T-helper 2 cell treated with Interferon-gamma antibody and Interleukin-4, amounts not matched to agents 5 μg/mL and 100 μg/mL, for 36 hours (primary cell): ENCODE results near the gene TIE1.

Experiments
- DNase-seq: peaks from one replicate; pipeline ENCODE4 v3.0.0; 2021; ENCODE audit warnings: low spot score
- H3K27ac Mint-ChIP-seq: one replicate; pipeline ENCODE4 v1.8.0; 2021; ENCODE audit warnings: mild to moderate bottlenecking, mixed read lengths
- H3K27me3 Mint-ChIP-seq: one replicate; pipeline ENCODE4 v1.8.0; 2021; ENCODE audit warnings: low read depth, mixed read lengths
- H3K36me3 Mint-ChIP-seq: one replicate; pipeline ENCODE4 v1.8.0; 2021; ENCODE audit warnings: low read depth, mixed read lengths
- H3K4me1 Mint-ChIP-seq: one replicate; pipeline ENCODE4 v1.8.0; 2021; ENCODE audit warnings: low read depth, mixed read lengths
- H3K4me3 Mint-ChIP-seq: one replicate; pipeline ENCODE4 v1.8.0; 2022; ENCODE audit warnings: mild to moderate bottlenecking, moderate library complexity, mixed read lengths
- H3K9me3 Mint-ChIP-seq: one replicate; pipeline ENCODE4 v1.8.0; 2021; ENCODE audit warnings: mixed read lengths

Gene TIE1

DNA sequence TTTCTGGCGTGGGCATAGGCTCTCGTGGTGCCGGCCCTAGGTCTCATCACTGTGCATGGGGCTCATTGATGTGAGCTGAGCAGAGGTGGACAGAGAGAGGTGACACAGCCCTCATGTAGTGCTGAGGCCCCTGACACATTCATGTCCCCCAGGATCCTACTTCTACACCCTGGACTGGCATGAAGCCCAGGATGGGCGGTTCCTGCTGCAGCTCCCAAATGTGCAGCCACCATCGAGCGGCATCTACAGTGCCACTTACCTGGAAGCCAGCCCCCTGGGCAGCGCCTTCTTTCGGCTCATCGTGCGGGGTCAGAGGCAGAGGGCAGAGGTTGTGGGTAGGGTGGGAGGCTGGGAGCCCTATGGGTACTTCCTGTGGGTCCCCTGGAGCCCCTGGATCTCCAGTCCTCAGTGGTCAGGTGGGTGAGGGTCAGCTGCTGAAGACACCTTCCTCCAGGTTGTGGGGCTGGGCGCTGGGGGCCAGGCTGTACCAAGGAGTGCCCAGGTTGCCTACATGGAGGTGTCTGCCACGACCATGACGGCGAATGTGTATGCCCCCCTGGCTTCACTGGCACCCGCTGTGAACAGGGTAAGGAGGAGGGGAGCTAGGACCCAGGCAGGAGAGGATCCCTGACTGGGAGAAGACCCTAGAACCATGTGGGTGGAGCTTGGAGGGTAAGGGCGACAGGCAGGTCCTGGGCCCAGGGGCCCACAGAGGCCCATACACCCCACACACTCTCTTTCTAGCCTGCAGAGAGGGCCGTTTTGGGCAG is 6.1 kb downstream of the TIE1 start:
- Mint-ChIP-seq H3K9me3 (no peaks in the 10 kb centered on the region), H3K4me1 (no peaks in the 10 kb centered on the region), H3K4me3 (no peak overlapping the region), H3K27me3 (no peaks in the 10 kb centered on the region), H3K36me3 (no peaks in the 10 kb centered on the region), H3K27ac (no peak overlapping the region)
- no peak for DNase-seq

DNA sequence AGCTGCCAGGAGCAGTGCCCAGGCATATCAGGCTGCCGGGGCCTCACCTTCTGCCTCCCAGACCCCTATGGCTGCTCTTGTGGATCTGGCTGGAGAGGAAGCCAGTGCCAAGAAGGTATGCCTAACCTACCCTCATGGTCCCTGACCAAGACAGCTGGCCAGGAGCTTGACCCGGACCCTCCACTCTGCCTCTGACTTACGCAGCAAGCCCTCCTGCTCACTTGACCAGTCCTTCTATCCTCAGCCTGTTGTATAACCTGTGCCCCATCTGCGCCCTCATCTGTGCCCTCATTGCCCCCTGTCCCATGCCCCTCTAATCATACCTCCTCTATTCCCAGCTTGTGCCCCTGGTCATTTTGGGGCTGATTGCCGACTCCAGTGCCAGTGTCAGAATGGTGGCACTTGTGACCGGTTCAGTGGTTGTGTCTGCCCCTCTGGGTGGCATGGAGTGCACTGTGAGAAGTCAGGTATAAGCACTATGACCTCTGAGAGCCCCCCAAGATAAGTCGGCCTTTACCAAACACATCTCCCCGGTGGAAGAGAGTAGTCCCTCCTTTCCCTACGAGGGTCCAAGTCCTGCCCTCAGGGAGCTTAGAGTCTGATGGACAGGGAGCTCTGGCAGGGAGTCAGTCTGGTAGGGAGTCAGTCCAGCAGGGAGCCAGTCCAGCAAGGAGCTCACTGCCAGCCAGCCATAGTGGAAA is 6.8 kb downstream of the TIE1 start:
- DNase-seq: no peak
- Mint-ChIP-seq H3K4me3 (no peak overlapping the region), H3K9me3 (no peaks in the 10 kb centered on the region), H3K27me3 (no peaks in the 10 kb centered on the region), H3K27ac (no peak overlapping the region), H3K4me1 (no peaks in the 10 kb centered on the region), H3K36me3 (no peaks in the 10 kb centered on the region)

DNA sequence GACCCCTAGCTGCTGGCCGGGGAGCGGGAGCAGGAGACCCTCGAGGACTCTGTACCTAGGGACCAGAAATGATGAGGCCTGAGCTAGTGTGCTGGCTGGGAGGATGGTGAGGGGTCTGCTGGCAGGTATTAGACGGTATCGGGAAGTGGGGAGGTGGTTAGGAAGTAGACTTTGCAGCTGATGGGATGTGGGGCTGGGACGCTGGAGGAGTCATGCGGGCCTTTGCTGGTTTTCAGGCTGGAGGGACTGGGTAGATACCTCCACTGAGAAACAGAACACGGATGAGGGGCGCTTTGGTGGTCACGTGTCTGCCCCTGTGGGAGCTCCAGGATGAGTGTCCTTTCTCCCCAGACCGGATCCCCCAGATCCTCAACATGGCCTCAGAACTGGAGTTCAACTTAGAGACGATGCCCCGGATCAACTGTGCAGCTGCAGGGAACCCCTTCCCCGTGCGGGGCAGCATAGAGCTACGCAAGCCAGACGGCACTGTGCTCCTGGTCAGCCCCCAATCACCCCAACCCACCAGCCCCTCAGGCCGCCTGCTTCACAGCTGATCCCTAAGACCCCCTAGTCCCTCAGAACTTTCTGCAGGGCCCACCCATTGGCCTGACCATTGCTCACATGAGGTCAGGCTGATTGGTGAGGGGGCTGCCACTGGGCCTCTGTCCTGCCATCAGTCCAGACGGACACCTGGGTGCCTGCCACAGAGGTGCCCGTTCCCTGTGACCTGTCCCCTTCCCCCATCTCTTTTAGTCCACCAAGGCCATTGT is 8.0 kb downstream of the TIE1 start:
- Mint-ChIP-seq H3K27me3 (no peaks in the 10 kb centered on the region), H3K4me1 (no peaks in the 10 kb centered on the region), H3K36me3 (no peaks in the 10 kb centered on the region), H3K9me3 (no peaks in the 10 kb centered on the region), H3K4me3 (no peak overlapping the region), H3K27ac (no peak overlapping the region)
- no peak for DNase-seq

DNA sequence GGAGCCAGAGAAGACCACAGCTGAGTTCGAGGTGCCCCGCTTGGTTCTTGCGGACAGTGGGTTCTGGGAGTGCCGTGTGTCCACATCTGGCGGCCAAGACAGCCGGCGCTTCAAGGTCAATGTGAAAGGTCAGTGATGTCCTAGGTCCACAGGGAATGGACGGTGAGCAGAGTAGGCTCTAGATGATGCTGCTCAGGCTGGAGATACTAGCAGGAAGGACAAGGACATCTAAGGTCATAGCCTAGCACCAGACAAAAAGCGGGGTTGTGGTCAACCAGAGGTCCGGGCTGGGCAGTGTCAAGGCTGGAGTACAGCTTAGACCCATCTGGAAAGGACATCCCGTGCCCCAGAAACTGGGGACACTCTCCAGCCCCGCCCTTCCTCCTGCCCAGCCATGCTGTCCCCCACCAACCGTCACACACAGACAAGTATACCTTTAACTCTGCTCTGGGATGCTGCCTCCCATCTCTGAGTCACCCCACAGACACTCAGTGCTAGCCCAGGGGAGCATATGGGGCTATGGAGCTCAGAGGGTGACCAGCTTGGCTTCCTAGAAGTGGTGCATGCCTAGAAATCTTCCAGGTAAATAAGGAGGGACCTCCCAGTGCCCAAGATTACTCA is 8.7 kb downstream of the TIE1 start:
- DNase-seq: no peak

DNA sequence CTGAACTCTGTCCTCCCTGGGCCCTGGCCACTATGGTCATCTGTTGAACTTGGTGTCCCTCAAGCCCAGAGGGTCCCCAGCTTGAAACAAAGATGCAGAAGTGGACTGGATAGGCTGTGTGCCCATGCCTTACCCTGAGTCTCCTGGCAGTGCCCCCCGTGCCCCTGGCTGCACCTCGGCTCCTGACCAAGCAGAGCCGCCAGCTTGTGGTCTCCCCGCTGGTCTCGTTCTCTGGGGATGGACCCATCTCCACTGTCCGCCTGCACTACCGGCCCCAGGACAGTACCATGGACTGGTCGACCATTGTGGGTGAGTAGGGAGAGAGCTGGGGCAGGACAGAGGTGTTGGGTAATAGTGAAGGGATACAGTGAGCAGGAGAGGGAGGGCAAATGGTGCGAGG is 10.7 kb downstream of the TIE1 start:
- Mint-ChIP-seq H3K36me3 (no peaks in the 10 kb centered on the region), H3K4me1 (no peaks in the 10 kb centered on the region), H3K27me3 (no peaks in the 10 kb centered on the region), H3K9me3 (no peaks in the 10 kb centered on the region), H3K4me3 (no peak overlapping the region), H3K27ac (no peak overlapping the region)
- DNase-seq: no peak

More for the DNA sequence above, 8.7 kb downstream of the TIE1 start:
- no peak overlapping the region for H3K4me3 Mint-ChIP-seq
- H3K27me3 Mint-ChIP-seq: no peaks in the 10 kb centered on the region
- no peaks in the 10 kb centered on the region for H3K9me3 Mint-ChIP-seq
- H3K36me3 Mint-ChIP-seq: no peaks in the 10 kb centered on the region
- no peaks in the 10 kb centered on the region for H3K4me1 Mint-ChIP-seq
- H3K27ac Mint-ChIP-seq: no peak overlapping the region

DNA sequence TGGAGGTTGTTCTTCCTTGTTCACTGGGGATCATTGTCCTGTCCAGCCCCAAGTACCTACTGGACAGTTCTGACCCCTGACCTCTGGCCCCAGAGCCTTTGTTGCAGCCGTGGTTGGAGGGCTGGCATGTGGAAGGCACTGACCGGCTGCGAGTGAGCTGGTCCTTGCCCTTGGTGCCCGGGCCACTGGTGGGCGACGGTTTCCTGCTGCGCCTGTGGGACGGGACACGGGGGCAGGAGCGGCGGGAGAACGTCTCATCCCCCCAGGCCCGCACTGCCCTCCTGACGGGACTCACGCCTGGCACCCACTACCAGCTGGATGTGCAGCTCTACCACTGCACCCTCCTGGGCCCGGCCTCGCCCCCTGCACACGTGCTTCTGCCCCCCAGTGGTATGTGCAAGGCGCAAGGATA is 11.4 kb downstream of the TIE1 start:
- Mint-ChIP-seq H3K9me3 (no peaks in the 10 kb centered on the region), H3K36me3 (no peaks in the 10 kb centered on the region), H3K4me3 (no peak overlapping the region)

DNA sequence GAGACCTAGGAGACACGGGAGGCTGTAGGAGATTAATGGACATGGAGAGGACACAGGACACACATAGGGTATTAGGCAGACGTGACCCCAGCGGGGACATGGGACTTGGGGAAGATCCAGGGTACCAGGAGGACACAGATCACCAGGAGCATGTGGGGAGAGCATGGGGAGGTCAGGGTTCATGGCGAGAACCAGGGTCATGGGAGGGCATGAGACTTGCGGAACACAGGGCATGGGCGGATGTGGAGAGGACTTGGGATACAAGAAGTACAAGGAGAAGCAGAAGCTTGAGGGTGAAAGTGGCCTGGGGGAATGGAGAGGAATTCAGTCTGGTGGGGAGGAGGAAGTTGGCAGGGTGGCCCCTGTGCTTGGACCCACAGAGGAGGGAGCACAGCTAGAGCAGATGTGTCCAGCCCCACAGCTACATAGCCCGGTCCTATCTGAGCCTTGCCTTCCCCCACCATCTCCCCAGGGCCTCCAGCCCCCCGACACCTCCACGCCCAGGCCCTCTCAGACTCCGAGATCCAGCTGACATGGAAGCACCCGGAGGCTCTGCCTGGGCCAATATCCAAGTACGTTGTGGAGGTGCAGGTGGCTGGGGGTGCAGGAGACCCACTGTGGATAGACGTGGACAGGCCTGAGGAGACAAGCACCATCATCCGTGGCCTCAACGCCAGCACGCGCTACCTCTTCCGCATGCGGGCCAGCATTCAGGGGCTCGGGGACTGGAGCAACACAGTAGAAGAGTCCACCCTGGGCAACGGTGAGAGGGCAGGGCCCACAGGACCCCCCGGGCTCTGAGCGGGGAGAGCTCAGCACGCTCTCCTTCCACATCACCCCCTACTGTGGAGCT is 12.1 kb downstream of the TIE1 start:
- Mint-ChIP-seq H3K9me3 (no peaks in the 10 kb centered on the region), H3K4me3 (no peak overlapping the region), H3K4me1 (no peaks in the 10 kb centered on the region), H3K36me3 (no peaks in the 10 kb centered on the region), H3K27ac (no peak overlapping the region), H3K27me3 (no peaks in the 10 kb centered on the region)
- DNase-seq: no peak

More for the DNA sequence above, 11.4 kb downstream of the TIE1 start:
- DNase-seq: no peak
- H3K27ac Mint-ChIP-seq: no peak overlapping the region
- no peaks in the 10 kb centered on the region for H3K4me1 Mint-ChIP-seq
- no peaks in the 10 kb centered on the region for H3K27me3 Mint-ChIP-seq

DNA sequence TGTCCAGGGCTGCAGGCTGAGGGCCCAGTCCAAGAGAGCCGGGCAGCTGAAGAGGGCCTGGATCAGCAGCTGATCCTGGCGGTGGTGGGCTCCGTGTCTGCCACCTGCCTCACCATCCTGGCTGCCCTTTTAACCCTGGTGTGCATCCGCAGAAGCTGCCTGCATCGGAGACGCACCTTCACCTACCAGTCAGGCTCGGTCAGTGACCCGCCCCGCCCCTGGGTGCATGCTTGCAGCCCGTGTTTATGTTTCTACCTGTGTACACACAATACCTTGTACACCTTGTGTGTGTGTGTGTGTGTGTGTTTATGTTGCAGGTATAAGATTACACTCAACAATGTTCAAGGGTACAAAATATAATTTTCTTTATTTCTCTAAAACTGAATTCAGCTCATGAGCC is 13.0 kb downstream of the TIE1 start:
- DNase-seq: no peak
- Mint-ChIP-seq H3K4me1 (no peaks in the 10 kb centered on the region), H3K27me3 (no peaks in the 10 kb centered on the region), H3K36me3 (no peaks in the 10 kb centered on the region), H3K9me3 (no peaks in the 10 kb centered on the region), H3K4me3 (no peak overlapping the region), H3K27ac (no peak overlapping the region)

DNA sequence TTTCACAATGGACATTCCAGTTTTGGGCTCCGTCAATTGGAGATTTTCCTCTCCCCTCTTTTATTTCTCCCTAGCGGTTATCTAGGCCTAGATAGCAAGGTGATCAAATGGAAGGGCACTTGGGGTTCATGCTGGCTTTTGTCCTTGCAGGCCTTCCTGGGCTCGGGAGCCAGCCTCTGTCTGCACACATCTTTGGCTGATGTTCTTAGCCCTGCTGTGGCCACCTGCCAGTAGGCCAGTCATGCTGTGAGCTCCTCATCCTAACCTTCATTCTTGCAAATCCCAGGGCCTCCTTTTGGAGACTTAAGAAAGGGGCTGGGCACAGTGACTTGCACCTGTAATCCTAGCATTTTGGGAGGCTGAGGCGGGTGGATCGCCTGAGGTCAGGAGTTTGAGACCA is 13.5 kb downstream of the TIE1 start:
- Mint-ChIP-seq H3K4me3 (no peak overlapping the region), H3K27me3 (no peaks in the 10 kb centered on the region), H3K36me3 (no peaks in the 10 kb centered on the region), H3K9me3 (no peaks in the 10 kb centered on the region), H3K27ac (no peak overlapping the region), H3K4me1 (no peaks in the 10 kb centered on the region)
- no peak for DNase-seq

DNA sequence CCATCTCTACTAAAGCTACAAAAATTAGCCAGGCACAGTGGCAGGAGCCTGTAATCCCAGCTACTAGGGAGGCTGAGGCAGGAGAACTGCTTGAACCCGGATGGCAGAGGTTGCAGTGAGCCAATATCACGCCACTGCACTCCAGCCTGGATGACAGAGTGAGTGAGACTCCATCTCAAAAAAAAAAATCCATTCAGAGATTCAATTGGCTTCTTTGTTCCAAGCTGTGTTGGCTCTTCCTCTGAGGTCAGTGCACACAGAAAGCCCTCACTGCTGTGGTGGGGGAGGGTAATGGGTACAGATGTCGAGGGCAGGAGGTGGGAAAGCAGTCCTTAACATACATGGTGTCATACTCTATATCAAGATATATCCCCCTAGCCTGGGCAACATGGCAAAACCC is 14.7 kb downstream of the TIE1 start:
- H3K27ac Mint-ChIP-seq: no peak overlapping the region

DNA sequence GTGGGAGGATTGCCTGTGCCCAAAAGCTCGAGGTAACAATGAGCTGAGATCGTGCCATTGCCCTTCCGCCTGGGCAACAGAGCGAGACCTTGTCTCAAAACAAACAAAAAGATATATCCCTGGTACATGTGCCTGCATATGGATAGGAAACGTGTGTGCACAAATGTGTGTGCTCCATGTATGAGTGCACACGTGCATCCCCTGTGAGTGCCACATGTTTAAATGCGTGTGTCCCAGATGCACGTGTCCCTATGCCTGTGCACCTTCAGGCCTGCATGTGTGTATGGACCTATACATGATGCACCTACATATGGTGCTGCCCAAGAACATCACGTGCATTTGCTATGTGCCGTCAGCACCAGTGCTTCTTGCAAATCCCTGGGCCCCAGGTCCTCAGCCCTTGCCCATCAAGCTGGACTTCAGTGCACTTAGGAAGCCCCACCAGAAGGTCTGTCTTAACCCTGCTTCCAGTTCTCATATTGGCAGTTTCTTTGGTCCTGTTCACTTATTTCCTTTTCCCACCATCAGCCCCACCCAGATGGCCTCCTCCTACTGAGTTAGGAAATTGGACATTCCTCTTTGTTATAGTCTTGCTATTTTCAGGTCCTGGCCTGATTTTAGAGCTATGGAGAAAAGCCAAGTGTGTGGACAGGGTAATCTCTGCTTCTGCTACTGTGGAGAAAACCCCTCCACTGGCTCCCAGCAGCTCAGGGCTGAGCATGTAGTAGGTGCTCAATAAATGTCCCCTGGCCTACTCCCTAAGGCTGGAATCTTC is 15.4 kb downstream of the TIE1 start:
- DNase-seq: no peak
- no peak overlapping the region for H3K4me3 Mint-ChIP-seq
- H3K27ac Mint-ChIP-seq: no peak overlapping the region
- H3K4me1 Mint-ChIP-seq: no peaks in the 10 kb centered on the region
- no peaks in the 10 kb centered on the region for H3K36me3 Mint-ChIP-seq
- no peaks in the 10 kb centered on the region for H3K9me3 Mint-ChIP-seq
- no peaks in the 10 kb centered on the region for H3K27me3 Mint-ChIP-seq

More for the DNA sequence above, 14.7 kb downstream of the TIE1 start:
- Mint-ChIP-seq H3K4me1 (no peaks in the 10 kb centered on the region), H3K36me3 (no peaks in the 10 kb centered on the region), H3K27me3 (no peaks in the 10 kb centered on the region), H3K4me3 (no peak overlapping the region), H3K9me3 (no peaks in the 10 kb centered on the region)
- DNase-seq: no peak

DNA sequence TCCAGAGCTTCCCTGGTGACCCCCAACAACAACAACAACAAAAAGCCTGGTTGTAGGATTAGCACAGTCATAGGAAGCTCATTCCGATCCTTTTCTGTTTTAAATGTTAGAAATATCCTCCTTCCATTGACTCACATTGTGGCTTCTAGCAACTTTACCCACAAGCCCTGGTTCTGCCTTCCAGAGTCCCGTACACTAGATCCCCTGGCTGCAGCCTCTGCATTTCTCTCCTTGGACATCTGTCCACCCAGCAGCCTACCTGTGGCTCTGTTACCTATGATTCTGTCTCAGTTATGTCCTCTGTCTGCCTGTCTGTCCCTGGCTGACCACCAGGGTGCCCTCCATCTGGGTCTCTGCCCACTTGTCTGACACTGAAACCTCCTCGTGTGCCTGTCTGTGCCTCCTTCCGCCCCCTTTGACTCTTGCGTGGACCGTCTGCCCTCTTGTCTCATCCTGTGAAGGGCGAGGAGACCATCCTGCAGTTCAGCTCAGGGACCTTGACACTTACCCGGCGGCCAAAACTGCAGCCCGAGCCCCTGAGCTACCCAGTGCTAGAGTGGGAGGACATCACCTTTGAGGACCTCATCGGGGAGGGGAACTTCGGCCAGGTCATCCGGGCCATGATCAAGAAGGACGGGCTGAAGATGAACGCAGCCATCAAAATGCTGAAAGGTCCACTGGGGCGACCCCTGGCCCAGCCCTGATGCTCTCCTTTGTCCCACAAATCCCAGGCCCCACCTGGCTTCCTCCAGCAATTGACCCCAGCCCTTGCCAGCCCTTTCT is 16.1 kb downstream of the TIE1 start:
- no peak overlapping the region for H3K27ac Mint-ChIP-seq
- no peaks in the 10 kb centered on the region for H3K36me3 Mint-ChIP-seq
- H3K4me1 Mint-ChIP-seq: no peaks in the 10 kb centered on the region
- H3K9me3 Mint-ChIP-seq: no peaks in the 10 kb centered on the region
- no peak for DNase-seq
- H3K27me3 Mint-ChIP-seq: no peaks in the 10 kb centered on the region
- no peak overlapping the region for H3K4me3 Mint-ChIP-seq
